HG02852 (cell line): Measurements from ENCODE around the gene EFHC2.

Experiments used
- ATAC-seq: cut with Tn5 transposase; IDR thresholded peaks from one replicate; pipeline ENCODE4 v1.9.1; 2021; ENCODE audit warnings: mild to moderate bottlenecking, moderate library complexity; ENCODE audit not compliant: unreplicated experiment

The EFHC2 gene, protein sequence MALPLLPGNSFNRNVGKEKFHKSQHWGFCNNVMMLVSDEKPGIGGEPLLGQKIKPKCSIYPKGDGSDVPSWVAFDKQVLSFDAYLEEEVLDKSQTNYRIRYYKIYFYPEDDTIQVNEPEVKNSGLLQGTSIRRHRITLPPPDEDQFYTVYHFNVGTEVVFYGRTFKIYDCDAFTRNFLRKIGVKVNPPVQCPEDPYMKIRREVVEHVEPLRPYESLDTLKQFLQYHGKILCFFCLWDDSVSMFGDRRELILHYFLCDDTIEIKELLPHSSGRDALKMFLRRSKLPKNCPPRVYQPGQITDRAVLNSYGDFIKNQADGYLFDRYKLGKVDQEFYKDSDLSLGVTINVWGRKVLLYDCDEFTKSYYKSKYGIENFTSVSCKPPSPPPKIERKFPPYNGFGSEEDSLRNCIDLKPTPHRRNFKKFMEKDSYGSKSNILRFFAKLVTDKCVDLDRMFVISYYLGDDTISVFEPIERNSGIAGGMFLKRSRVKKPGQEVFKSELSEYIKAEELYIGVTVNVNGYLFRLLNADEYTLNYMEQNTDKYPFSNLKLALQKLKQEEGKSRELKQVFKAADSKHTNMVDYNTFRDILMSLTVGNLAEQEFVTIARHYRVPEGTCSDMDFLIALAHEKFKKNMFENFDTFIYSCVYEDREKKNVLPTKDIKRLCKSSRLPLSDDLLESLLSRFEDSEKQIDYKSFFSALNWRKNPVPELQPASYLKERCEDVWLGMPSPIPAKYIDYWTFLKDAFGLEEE

GRCh38 chrX:44343412-44344141 lies at the start of gene EFHC2:
Gene EFHC2, minus strand, starts transcription at chrX:44343672. Its CDS starts 84 bp downstream, at chrX:44343588.
- ATAC-seq: no peak

- no peak for ATAC-seq
These were observed 49.3 kb upstream of the EFHC2 start for GRCh38 chrX:44392767-44393166.

DNA sequence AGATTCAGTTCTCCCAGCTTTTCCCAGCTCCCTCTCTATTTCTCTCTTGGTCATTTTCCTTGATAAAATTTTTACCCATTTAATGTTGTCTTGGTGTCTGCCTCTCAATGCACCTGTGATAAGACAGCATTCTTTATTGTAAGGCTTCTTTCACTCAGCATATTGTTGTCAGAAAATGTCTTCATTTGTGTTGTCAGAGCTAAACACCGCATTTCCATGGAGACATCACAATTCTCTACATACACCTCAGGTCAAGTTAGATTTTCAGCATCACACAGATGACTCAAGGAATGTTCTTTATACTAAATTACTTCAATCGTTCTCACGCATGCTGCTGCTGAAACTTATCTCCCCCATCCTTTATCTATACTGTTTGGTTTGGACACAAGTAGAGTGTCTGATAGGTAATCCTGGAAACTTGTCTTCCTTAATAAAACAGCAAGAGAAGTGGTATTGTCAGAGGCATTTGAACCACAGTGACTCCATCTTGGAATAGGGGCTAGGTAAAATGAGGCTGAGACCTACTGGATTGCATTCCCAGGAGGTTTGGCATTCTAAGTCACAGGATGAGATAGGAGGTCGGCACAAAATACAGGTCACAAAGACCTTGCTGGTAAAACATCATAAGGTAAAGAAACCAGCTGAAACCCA lies 41.3 kb upstream of the EFHC2 start:
- ATAC-seq: no peak

DNA sequence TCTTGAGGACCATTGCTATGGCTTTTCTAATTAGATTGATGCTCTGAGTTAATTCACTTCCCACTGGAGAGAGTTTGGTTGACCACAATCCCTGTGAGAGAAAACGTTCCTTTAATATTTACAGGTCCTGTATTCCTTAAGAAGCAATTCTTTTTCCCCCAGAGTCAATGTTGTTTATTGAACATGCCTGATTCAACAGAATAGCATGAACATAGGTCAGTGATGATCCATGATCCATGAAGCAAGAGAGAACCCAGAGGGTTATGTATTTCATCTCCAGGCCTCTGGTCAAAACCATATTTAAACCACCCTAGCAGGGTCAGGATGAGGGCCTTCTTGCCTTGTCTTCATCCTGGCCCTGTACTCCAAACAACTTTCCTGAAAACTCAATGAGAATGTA lies 39.4 kb upstream of the EFHC2 start:
- ATAC-seq: no peak

- ATAC-seq: no peak
These were observed 9.3 kb upstream of the EFHC2 start for GRCh38 chrX:44352758-44353157.

GRCh38 chrX:44349561-44349960 lies 6.1 kb upstream of the EFHC2 start:
- ATAC-seq: no peak

GRCh38 chrX:44344687-44345086 lies 1.2 kb upstream of the EFHC2 start:
- ATAC-seq: no peak

GRCh38 chrX:44344194-44344593 lies 722 bp upstream of the EFHC2 start:
- no peak for ATAC-seq

GRCh38 chrX:44342866-44343265 lies 606 bp downstream of the EFHC2 start:
- no peak for ATAC-seq

GRCh38 chrX:44338361-44338760 lies 5.1 kb downstream of the EFHC2 start:
- ATAC-seq: no peak

DNA sequence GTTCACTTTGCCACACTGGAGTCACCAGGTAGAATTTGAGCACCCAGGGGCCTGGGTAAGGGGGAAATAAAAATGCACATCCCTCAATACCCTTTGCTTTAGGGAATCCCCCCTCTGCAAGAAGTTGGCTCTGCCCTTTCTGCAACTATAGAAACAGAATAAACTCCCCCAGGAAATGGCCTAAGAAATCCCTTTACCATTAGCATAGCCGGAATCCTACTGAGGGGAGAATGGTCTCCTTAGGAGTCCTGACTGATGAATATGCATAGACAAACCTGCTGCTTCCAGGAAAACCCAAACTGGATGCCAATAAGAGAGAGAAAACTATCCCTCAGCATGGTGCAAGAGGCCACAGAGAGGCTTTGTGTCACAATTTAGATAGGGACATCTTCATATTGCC lies 11.0 kb downstream of the EFHC2 start:
- no peak for ATAC-seq

- no peak for ATAC-seq
These were observed 13.2 kb downstream of the EFHC2 start for GRCh38 chrX:44330227-44330626.

- no peak for ATAC-seq
These were observed 23.9 kb downstream of the EFHC2 start for GRCh38 chrX:44319550-44319949.

DNA sequence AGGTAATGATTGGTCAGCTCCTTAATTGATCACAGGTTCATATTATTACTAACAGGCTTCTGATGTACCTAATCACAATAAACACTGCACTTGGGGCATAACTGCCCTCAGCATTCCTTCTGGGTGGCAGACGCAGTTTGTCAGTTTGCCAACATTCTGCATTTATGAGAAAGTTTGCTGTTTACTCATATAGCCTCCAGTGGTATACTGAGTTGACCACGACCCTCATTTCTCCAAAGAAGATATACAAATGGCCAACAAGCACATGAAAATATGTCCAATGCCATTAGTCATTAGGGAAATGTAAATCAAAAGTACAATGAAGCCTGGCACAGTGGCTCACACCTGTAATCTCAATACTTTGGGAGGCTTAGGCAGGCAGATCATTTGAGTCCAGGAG lies 26.3 kb downstream of the EFHC2 start:
- ATAC-seq: no peak

DNA sequence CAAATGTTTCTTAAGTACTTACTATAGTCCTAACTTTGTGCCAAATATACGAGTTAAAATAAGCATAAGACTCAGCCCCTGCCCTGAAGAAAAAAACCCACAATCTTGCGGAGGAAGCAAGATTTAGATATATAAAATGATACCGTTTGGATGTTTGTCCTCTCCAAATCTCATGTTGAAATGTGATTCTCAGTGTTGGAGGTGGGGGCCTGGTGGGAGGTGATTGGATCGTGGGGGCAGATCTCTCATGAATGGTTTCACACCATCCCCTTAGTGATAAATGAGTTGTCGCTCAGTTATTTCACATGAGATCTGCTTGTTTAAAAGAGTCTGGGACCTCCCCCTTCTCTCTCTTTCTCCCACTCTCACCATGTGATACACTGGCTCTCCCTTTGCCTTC lies 28.7 kb downstream of the EFHC2 start:
- no peak for ATAC-seq

- no peak for ATAC-seq
These were observed 29.2 kb downstream of the EFHC2 start for GRCh38 chrX:44314259-44314734.

- ATAC-seq: no peak
These were observed 31.1 kb downstream of the EFHC2 start for GRCh38 chrX:44312421-44312820.

GRCh38 chrX:44310227-44310626 lies 33.2 kb downstream of the EFHC2 start:
- no peak for ATAC-seq

DNA sequence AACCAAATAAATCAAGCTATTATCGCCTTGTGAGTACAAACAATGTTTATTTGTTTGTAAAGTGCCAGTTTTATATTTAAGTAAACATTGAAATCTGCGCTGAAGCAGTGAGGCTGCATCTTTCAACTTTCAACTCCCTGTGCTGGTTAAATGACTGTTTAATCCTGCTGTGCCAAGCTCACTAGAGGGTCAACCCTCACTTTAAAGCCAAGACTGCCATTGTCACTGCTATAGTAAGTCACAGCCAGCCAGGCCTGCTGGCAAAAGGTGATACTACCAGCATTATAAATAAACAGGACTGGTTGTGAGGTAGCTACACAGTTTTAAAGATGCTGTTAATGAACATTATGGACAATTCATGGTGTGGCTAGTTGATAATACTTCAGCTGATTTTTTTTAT lies 34.6 kb downstream of the EFHC2 start:
- ATAC-seq: no peak

- no peak for ATAC-seq
These were observed 37.1 kb downstream of the EFHC2 start for GRCh38 chrX:44306356-44306755.

DNA sequence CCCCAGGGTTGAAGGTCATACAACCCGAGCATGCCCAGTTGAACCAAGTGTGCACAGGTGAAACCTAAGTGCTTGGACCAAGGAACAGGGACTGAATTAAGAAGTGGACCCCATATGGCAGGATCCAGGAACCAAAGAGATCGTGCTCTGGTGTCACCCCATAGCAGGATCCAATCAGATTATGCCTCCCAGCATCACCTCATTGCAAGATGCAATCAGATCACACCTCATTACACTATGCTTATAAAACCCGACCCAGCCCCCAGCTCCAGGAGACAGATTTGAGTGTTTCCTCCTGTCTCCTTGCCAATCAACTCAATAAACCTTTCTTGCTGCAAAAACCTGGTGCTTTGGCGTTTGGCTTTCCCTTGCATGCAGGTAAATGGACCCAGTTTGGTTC lies 37.6 kb downstream of the EFHC2 start:
- no peak for ATAC-seq
